Spleen (tissue), 7 donors: ENCODE data around the gene GTF2H4.

Experiments
- POLR2A ChIP-seq, 3 donors: fragments of 450-650 bp; IDR thresholded peaks; one replicate each; pipeline ENCODE4 v1.5.1; 2017; ENCODE audit warnings: antibody characterized with exemption in 3 of 3, mild to moderate bottlenecking in 1 of 3
- POLR2AphosphoS5 ChIP-seq, 3 donors: sonication (generic); formaldehyde crosslinking; IDR thresholded peaks; one replicate each; pipeline ENCODE4 v1.5.1; 2017; ENCODE audit warnings: antibody characterized with exemption in 3 of 3
- TF ChIP-seq, protein P1 (sequence below), 11 experiments: fragments of 200-600 bp in 7 of 11; fragments of 450-650 bp in 4 of 11; sonication (generic) in 4 of 11; IDR thresholded peaks in 8 of 11; conservative IDR thresholded peaks in 3 of 11; 1 replicate in 7 of 11; 2 replicates in 4 of 11; pipeline versions ENCODE4 v1.4.0 to v1.8.0; 2016 to 2021; ENCODE audit warnings: antibody characterized with exemption in 11 of 11, inconsistent platforms in 4 of 11, mild to moderate bottlenecking in 1 of 11
- donor health status: DM: no; HTN: no; CAD: no; lungs with moderate emphysema.
- donor health status: DM: no; HTN: no; CAD: no.
- donor health status: DM: no; HTN: no; CAD: no.

DNA sequence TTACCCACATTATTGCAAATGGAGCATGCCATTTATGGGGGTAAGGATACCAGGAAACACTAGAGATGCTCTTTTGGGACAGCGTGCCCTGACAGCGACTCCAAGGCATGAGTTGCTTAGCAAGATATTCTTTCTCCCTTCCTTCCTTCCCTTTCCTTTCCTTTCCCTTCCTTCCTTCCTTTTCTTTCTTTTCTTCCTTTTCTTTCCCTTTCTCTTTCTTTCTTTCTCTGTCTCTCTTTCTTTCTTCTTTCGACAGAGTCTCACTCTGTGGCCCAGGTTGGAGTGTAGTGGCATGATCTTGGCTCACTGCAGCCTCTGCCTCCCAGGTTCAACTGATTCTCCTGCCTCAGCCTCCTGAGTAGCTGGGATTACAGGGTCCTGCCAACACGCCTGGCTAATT is 36.0 kb downstream of the GTF2H4 start:
- TF ChIP-seq POLR2A (IDR thresholded peaks at IDR 0.05) (no peak), POLR2AphosphoS5 (IDR thresholded peaks at IDR 0.05) (no peak)
- TF ChIP-seq, protein P1, sequence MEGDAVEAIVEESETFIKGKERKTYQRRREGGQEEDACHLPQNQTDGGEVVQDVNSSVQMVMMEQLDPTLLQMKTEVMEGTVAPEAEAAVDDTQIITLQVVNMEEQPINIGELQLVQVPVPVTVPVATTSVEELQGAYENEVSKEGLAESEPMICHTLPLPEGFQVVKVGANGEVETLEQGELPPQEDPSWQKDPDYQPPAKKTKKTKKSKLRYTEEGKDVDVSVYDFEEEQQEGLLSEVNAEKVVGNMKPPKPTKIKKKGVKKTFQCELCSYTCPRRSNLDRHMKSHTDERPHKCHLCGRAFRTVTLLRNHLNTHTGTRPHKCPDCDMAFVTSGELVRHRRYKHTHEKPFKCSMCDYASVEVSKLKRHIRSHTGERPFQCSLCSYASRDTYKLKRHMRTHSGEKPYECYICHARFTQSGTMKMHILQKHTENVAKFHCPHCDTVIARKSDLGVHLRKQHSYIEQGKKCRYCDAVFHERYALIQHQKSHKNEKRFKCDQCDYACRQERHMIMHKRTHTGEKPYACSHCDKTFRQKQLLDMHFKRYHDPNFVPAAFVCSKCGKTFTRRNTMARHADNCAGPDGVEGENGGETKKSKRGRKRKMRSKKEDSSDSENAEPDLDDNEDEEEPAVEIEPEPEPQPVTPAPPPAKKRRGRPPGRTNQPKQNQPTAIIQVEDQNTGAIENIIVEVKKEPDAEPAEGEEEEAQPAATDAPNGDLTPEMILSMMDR (IDR thresholded peaks at IDR 0.05 in 8 of 11, conservative IDR thresholded peaks at IDR 0.05 in 3 of 11), result no peak
